HL-60 (cell line): ENCODE measurements around the gene TPCN2.

Source experiments
- DNase-seq, 2 experiments: peaks; one replicate each; pipeline ENCODE4 v3.0.0-alpha.2; 2010 to 2020; ENCODE audit warnings: low read depth in 1 of 2, low spot score in 1 of 2
- H3K27ac ChIP-seq: fragments of 250-450 bp; sonication (Bioruptor Pico); replicated peaks from 2 replicates; pipeline ENCODE4 v1.5.1; 2020; ENCODE audit warnings: mild to moderate bottlenecking, moderate library complexity
- H3K27me3 ChIP-seq: fragments of 250-450 bp; sonication (Bioruptor Pico); 2 replicates; pipeline ENCODE4 v1.5.1; 2021; ENCODE audit warnings: mild to moderate bottlenecking, moderate library complexity; ENCODE audit not compliant: insufficient read depth, poor library complexity, severe bottlenecking
- H3K4me3 ChIP-seq: replicated peaks from 2 replicates; pipeline ENCODE4 v1.5.1; 2011; ENCODE audit warnings: mild to moderate bottlenecking, control low read depth, low read length; ENCODE audit not compliant: insufficient read depth
- CTCF ChIP-seq: IDR thresholded peaks from one replicate; pipeline ENCODE4 v1.5.1; 2011; ENCODE audit warnings: low read length, control low read depth, inconsistent platforms; ENCODE audit not compliant: insufficient read depth
- GABPA ChIP-seq: IDR thresholded peaks from 2 replicates; pipeline ENCODE4 v1.6.1; 2012; ENCODE audit warnings: low read depth
- POLR2AphosphoS5 ChIP-seq: IDR thresholded peaks from 2 replicates; pipeline ENCODE4 v1.6.1; 2012; ENCODE audit warnings: low read depth
- REST ChIP-seq: IDR thresholded peaks from 2 replicates; pipeline ENCODE4 v1.6.1; 2012; ENCODE audit warnings: low read depth; ENCODE audit not compliant: insufficient replicate concordance
- SPI1 ChIP-seq: IDR thresholded peaks from 2 replicates; pipeline ENCODE4 v1.6.1; 2012; ENCODE audit warnings: low read depth, mild to moderate bottlenecking, borderline replicate concordance

TPCN2 gene

GRCh38 chr11:69014898-69015549 lies 33.7 kb upstream of the TPCN2 start:
- TF ChIP-seq POLR2AphosphoS5 (no peak), REST (no peak), CTCF (no peak), SPI1 (no peak), GABPA (no peak)
- H3K27me3 ChIP-seq, result no peaks in the 10 kb centered on the region
- H3K27ac ChIP-seq, result no peak overlapping the region
- no peak for DNase-seq
- H3K4me3 ChIP-seq, result no peak overlapping the region

DNA sequence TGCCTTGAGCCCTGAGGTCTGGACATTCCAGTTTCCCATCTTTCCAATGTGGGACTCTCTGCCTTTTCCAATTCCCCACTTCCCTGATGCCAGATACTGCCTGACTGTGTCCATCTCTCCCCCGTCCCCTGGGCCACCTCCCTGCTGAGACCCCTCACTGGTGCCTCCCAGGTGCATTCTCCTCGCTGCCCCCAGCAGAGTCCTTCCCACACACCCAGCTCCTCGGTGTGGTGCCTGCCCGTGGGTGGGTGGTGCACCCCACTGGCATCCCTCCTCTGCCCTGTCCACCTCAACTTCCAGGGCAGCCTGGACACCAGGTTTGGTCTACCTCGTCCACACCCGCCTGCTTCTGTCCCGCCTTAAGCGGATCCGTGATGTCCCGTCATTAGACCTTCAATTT lies 30.8 kb upstream of the TPCN2 start:
- TF ChIP-seq REST (no peak), CTCF (no peak), SPI1 (no peak), POLR2AphosphoS5 (no peak)
- DNase-seq, result no peak
- Histone ChIP-seq H3K4me3 (no peak overlapping the region), H3K27ac (no peak overlapping the region), H3K27me3 (no peaks in the 10 kb centered on the region)

DNA sequence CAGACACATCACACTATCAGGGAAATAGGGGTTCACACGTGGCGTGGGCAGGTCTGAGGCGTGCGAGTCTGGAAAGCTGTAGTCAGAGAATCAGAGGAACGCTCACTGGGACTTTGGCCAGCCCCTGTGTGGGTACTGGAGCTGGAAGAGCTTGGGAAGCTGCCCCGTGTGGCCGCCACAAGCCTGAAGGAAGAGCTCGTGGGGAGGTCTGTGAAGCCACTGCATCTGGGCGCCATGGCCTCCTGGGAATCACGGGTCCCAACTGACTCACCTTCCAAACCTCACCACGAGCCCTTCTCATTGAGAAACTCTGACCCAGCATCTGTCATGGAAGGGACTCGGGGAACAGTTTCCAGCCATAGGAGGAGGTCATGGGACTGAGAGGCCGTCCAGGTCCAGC lies 29.8 kb upstream of the TPCN2 start:
- Histone ChIP-seq H3K27me3 (no peaks in the 10 kb centered on the region), H3K4me3 (no peak overlapping the region), H3K27ac (no peak overlapping the region)
- DNase-seq, result no peak
- TF ChIP-seq REST, result no peak
- no peak for TF ChIP-seq GABPA
- TF ChIP-seq CTCF, result no peak
- TF ChIP-seq POLR2AphosphoS5, result no peak
- no peak for TF ChIP-seq SPI1
